Cortex of kidney (tissue), 1 donor: ENCODE results near the gene RPL7A.
"Not testable (repeated sequence)": the region's sequence is repeated elsewhere in the genome, so short reads cannot be mapped to it uniquely, and the experiment has no call there.

Source experiments
- DNase-seq: peaks from one replicate; lab custom pipeline; 2025; lab: John Stamatoyannopoulos, UW

RPL7A gene

DNA sequence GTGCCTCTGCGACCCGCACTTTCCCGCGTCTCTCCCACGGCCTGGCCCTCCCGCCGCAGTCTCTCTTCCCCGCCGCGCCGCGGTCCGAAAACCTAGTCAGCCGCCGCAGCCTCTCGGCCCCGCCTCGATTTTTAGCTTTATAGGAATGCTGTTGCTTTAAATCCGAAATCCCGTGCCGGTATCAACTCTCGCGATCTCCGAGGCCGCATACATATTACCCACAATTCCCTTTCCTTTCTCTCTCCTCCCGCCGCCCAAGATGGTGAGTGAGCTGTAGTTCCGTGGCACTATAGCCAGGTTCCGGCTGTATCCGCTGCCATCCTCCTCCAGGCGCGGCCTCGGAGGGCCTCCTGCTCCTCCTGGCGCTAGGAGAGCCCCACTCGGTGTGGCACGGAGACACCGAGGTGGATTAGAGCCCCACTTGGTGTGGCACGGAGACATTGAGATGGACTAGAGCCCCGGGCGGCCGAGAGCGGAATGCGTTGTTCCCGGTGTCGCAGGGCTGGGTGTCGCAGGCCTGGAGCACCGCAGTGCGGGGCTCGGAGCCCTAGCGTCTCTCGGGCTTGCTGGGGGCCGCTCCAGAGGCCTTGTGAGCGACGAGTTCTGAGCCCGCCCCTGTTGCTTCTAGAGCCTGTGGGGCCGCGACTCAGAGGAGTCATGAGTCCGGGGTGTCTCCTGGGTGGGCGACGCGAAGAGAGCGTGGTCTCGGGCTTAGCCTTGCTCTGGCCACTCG, at the start of gene RPL7A, which contains the start of gene MED22:
Gene RPL7A, plus strand, starts transcription at position 234 of the 733 bp plus-strand sequence. Its CDS starts 26 bp downstream, at position 260.
Gene MED22, minus strand, starts transcription at position 147 of the 733 bp plus-strand sequence. CDS start 1,469 bp downstream, outside the sequence.
- no peak for DNase-seq

GRCh38 chr9:133299996-133300395, 48.0 kb upstream of the RPL7A start:
- DNase-seq = not testable (repeated sequence)

GRCh38 chr9:133301253-133302230, 46.5 kb upstream of the RPL7A start:
- no peak for DNase-seq

- no peak for DNase-seq
Observed at GRCh38 chr9:133303266-133304157, 44.5 kb upstream of the RPL7A start.

DNA sequence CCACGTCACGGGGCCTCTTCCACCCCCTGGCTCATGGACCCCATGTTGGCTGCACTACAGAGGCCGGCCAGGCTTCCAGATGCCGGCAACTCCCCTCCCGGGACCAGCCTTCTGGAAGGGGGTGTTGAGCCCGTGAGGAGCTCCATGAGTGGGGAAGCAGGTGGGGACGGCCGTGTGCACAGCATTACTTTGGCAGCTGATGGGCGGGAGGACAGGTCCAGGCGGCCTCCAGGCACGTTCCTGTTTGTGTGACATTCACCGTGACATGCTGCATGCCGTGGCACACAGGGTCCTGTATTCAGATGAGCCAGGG, 43.9 kb upstream of the RPL7A start:
- DNase-seq = no peak

- DNase-seq = no peak
Observed at GRCh38 chr9:133304477-133305377, 43.3 kb upstream of the RPL7A start.

- no peak for DNase-seq
Observed at GRCh38 chr9:133305731-133306130, 42.3 kb upstream of the RPL7A start.

GRCh38 chr9:133306242-133307204, 41.5 kb upstream of the RPL7A start:
- no peak for DNase-seq

DNA sequence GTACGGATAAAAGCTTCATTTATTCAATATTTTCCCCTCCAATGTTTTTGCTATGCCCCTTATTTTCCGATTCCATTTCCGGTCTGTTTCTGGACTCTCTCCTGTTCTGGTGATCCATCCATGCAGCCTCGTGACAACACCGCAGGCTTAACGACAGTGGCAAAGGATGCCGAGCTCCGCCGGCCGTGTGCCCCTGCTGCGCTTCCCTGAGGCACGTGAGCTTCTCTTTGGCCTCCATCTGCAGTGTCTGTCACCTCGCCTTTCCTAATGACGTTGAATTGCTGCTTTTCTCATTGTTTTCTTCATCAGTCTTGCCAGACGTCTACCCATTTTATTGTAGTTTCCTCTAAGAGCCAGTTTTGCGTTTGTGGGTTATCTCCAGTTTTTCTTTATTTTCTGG, 40.7 kb upstream of the RPL7A start:
- DNase-seq = no peak

DNA sequence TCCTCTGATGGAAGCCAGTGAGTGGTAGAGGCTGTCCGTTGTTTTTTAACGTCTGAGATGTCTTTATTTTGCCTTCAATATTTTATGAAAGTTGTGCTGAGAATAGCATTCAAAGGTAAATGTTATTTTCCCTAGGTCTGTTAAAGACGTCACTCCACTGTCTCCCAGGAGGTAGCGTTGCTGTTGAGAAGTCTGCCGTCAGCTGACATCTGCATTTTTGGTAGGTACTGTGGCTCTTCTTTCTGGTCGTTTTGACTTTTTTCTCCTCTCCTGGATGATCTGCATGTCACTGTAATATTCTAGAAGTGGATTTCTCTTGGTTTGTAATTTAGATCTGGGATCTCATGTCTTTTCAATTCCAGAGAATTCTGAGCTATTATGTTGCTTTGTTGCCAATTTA, 38.4 kb upstream of the RPL7A start:
- DNase-seq = no peak

DNA sequence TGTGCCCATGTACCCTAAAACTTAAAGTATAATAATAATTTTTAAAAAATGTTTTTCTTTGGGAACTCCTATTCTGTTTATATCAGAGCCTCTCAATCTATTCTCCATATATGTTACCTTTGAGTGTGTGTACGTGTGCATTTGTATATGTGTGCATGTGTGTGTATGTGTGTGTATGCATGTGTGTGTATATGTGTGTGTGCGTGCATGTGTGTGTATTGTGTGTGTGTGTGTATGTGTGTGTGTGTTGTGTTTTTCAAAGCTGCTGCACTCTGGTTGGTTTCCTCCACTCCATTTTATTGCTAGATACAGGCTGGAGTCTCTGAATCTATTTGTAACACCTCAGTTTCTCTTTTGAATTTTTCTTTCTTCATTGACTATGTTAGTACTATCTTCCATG, 32.0 kb upstream of the RPL7A start:
- no peak for DNase-seq

GRCh38 chr9:133317551-133317950, 30.5 kb upstream of the RPL7A start:
- DNase-seq = not testable (repeated sequence)

DNA sequence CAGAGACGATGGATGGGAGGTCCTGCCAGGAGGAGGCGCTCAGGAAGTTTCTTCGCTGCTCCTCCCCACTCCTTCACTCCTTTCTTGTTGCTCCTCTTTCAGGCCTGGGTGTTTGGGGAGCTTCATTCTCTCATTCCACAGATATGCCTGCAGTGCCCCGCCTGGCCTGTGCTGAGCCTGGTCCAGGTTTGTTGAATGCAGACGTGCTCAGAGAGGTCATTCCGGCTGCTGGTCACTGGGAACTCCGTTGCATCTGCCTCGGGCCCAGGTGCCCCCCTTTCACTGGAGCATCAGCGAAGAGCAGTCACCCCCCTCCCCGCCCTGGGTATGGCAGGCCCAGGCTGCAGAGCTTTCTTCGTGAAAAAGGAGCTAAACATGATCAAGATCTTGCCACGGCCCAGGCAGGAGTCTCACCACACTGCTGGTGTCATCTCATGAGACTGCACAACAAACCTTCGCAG, 27.6 kb upstream of the RPL7A start:
- DNase-seq = no peak

DNA sequence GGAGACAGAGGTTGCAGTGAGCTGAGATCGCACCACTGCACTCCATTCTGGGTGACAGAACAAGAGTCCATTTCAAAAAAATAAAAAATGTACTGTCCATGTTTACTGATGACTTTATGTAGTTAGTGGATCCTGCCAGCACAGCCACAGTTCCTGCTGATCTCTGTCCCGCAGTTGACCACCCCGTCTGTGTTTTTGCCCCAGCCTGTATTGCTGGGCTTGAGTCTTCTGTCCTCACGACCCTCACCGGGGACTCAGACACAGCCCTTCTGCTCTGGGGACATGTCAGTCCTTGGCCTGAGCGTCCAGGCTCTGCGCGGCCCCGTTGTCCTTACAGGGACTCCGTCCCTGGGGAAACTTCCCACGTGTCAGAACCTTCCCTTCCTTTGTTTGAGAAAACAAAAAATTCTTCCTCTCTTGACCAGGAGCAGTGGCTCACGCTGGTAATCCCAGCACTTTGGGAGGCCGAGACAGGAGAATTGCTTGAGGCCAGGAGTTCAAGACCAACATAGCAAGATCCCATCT, 26.5 kb upstream of the RPL7A start:
- DNase-seq = no peak

DNA sequence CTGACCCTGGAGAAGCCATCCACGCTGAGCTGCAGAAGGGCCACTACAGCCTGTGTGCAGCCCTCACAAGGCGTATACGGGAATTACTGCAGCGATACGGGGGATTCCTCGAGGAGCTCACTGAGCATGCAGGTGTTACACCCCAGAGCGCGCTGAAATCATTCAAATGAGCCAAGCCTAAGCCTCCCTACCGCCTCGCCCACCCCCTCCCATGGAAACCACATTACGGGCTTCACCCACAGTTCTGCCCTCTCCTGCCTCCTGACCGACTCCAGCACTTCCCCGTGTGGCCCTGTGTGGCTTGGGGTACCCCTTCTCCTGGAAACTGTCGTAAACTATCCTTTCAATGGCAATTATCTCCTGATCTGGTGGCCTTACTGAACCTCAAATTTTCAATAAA, 25.3 kb upstream of the RPL7A start:
- DNase-seq = no peak

- DNase-seq = no peak
Observed at GRCh38 chr9:133323211-133323610, 24.8 kb upstream of the RPL7A start.

- DNase-seq = no peak
Observed at GRCh38 chr9:133323991-133324703, 23.9 kb upstream of the RPL7A start.

- not testable (repeated sequence) for DNase-seq
Observed at GRCh38 chr9:133327021-133327420, 21.0 kb upstream of the RPL7A start.
